Measurements from ENCODE around the gene ABLIM1. TPM values are rescaled to one million over a fixed set of nuclear protein-coding genes. Genes with fewer than 3 reads are reported as not detected.

ABLIM1 gene
- total and polyA plus RNA-seq, 10 of the 15 experiments (the other 5 are each of a cell fraction or from before 2014, with no cell fraction given), result 14.2 to 50.5 (median 28.1) TPM

- TF ChIP-seq NFYB (IDR thresholded peaks at IDR 0.05; ENCODE audit: insufficient read depth, low read depth, low read length) (no peak), PAX8 (IDR thresholded peaks at IDR 0.05) (no peak), NRF1 (conservative IDR thresholded peaks at IDR 0.05; ENCODE audit: low read depth, low read length) (no peak), ZBTB33 (IDR thresholded peaks at IDR 0.05) (no peak), STAT1 (conservative IDR thresholded peaks at IDR 0.05) (no peak), NBN (IDR thresholded peaks at IDR 0.05) (0 out of 2 replicates have a peak, but pooled peaks have one; percentile 40), MLLT1 (IDR thresholded peaks at IDR 0.05) (0 out of 2 replicates have a peak, but pooled peaks have one; percentile 26), TCF12 (IDR thresholded peaks at IDR 0.05; ENCODE audit: low read depth, low read length) (no peak), JUND (IDR thresholded peaks at IDR 0.05; ENCODE audit: low read depth, low read length) (no peak), SIN3A (IDR thresholded peaks at IDR 0.05; ENCODE audit: low read depth, low read length) (no peak), EZH2 (IDR thresholded peaks at IDR 0.05; ENCODE audit: borderline replicate concordance, control insufficient read depth, low read depth, low read length) (no peak), ZBTB40 (IDR thresholded peaks at IDR 0.05; ENCODE audit: borderline replicate concordance) (peak; percentile 37; the same call in 1 of the 2 replicates), HDGF (IDR thresholded peaks at IDR 0.05) (no peak), MEF2A (IDR thresholded peaks at IDR 0.05; ENCODE audit: insufficient read depth, low read depth, low read length) (peak; percentile 45; the same call in 1 of the 2 replicates), IKZF1 (conservative IDR thresholded peaks at IDR 0.05) (peak; percentile 67), YBX1 (IDR thresholded peaks at IDR 0.05) (no peak), POLR2AphosphoS5 (IDR thresholded peaks at IDR 0.05; ENCODE audit: low read length) (no peak), PRDM15 (CRISPR knock-in tag; IDR thresholded peaks at IDR 0.05) (no peak)
Measured at GRCh38 chr10:114544045-114544659, 113.9 kb downstream of the ABLIM1 start (continued).
